ENCODE results near the gene DOCK3. TPM values are rescaled to one million over a fixed set of nuclear protein-coding genes. Genes with fewer than 3 reads are reported as not detected.

Gene DOCK3
- total and polyA plus RNA-seq, 4 donors, result 0.01 to 0.08 (median 0.06) TPM; not detected in 1

GRCh38 chr3:51384055-51384725, 709.5 kb downstream of the DOCK3 start:
- Histone ChIP-seq H3K9ac (ENCODE audit: low read depth in 1 of 2, low read length in 2 of 2) (peak overlapping the region; percentile 90 to 93), H3K4me3 (ENCODE audit: low read depth in 1 of 3, low read length in 3 of 3) (peak overlapping the region; percentile 82 to 99 (median 91)), H3K36me3 (ENCODE audit: control insufficient read depth in 4 of 4, insufficient read depth in 3 of 4, low read depth in 1 of 4, low read length in 3 of 4) (peaks cover 6 to 15% (median 13%) of the 10 kb centered on the region in 4 donors), H3K9me3 (ENCODE audit: control insufficient read depth in 4 of 4, low read length in 3 of 4) (no peaks in the 10 kb centered on the region), H3K4me1 (ENCODE audit: control insufficient read depth in 4 of 4, insufficient read depth in 4 of 4, low read length in 3 of 4) (peaks cover 0 to 42% (median 33%) of the 10 kb centered on the region in 4 donors), H3K27ac (ENCODE audit: low read depth in 1 of 2, low read length in 2 of 2) (peak overlapping the region; percentile 95 to 96), H3K27me3 (ENCODE audit: control insufficient read depth in 4 of 4, insufficient read depth in 4 of 4, low read length in 3 of 4) (no peaks in the 10 kb centered on the region)
- DNase-seq (ENCODE audit: low spot score), result no peak
- TF ChIP-seq FOXA2 (IDR thresholded peaks at IDR 0.05) (no peak), TAF1 (conservative IDR thresholded peaks at IDR 0.05) (peak; percentile 2)
- WGBS, result under 1% methylated on average over 29 of the region's 29 CpGs

GRCh38 chr3:51384726-51385473, 710.2 kb downstream of the DOCK3 start, which contains the start of gene MANF:
Gene MANF, plus strand, starts transcription at chr3:51385291. Its CDS starts 52 bp downstream, at chr3:51385343.
- H3K27me3 ChIP-seq (ENCODE audit: control insufficient read depth in 4 of 4, insufficient read depth in 4 of 4, low read length in 3 of 4), result no peaks in the 10 kb centered on the region
- peak; percentile 95 for DNase-seq (ENCODE audit: low spot score)
- peaks cover 6 to 15% (median 13%) of the 10 kb centered on the region in 4 donors for H3K36me3 ChIP-seq (ENCODE audit: control insufficient read depth in 4 of 4, insufficient read depth in 3 of 4, low read depth in 1 of 4, low read length in 3 of 4)
- H3K9me3 ChIP-seq (ENCODE audit: control insufficient read depth in 4 of 4, low read length in 3 of 4), result no peaks in the 10 kb centered on the region
- peak within 1 kb of the TSS; percentile 90 to 93 for H3K9ac ChIP-seq (ENCODE audit: low read depth in 1 of 2, low read length in 2 of 2)
- no peak for TF ChIP-seq ZBTB33 (IDR thresholded peaks at IDR 0.05)
- TF ChIP-seq RXRA (IDR thresholded peaks at IDR 0.05), result peak; percentile 73 to 87
- TF ChIP-seq REST (IDR thresholded peaks at IDR 0.05), result peak; percentile 79
- TF ChIP-seq HNF4A (conservative IDR thresholded peaks at IDR 0.05), result peak in 1 of 2 donors; percentile 24
- peak; percentile 100 for TF ChIP-seq YY1 (IDR thresholded peaks at IDR 0.05)
- no peak for TF ChIP-seq HNF4G (IDR thresholded peaks at IDR 0.05)
- TF ChIP-seq GABPA (IDR thresholded peaks at IDR 0.05 in 1 of 2, conservative IDR thresholded peaks at IDR 0.05 in 1 of 2), result peak in 1 of 2 donors; percentile 90
- peak; percentile 44 for TF ChIP-seq NR2F2 (IDR thresholded peaks at IDR 0.05)
- TF ChIP-seq SP1 (IDR thresholded peaks at IDR 0.05), result peak; percentile 90
- TF ChIP-seq TAF1 (conservative IDR thresholded peaks at IDR 0.05), result peak; percentile 3
- peak within 1 kb of the TSS; percentile 95 to 96 for H3K27ac ChIP-seq (ENCODE audit: low read depth in 1 of 2, low read length in 2 of 2)
- H3K4me3 ChIP-seq (ENCODE audit: low read depth in 1 of 3, low read length in 3 of 3), result peak within 1 kb of the TSS; percentile 82 to 99 (median 91)
- WGBS, result under 1% methylated on average over 65 of the region's 65 CpGs
- H3K4me1 ChIP-seq (ENCODE audit: control insufficient read depth in 4 of 4, insufficient read depth in 4 of 4, low read length in 3 of 4), result peaks cover 0 to 48% (median 38%) of the 10 kb centered on the region in 4 donors

Data from liver (tissue), 9 donors.